ENCODE measurements around the gene H2BK1. TPM values are rescaled to one million over a fixed set of nuclear protein-coding genes. Genes with fewer than 3 reads are reported as not detected.

The H2BK1 gene
- total and polyA plus RNA-seq, 2 of the 13 experiments (the other 11 are each of a cell fraction or from before 2014, with no cell fraction given): not detected

- peak; percentile 18; the same call in 1 of the 2 replicates for TF ChIP-seq HNF4G (IDR thresholded peaks at IDR 0.05; ENCODE audit: borderline replicate concordance, low read depth, low read length)
- TF ChIP-seq HNF4G (CRISPR knock-in tag; IDR thresholded peaks at IDR 0.05; ENCODE audit: borderline replicate concordance, low read depth): no peak
- 0 out of 2 replicates have a peak, but pooled peaks have one; percentile 6 for TF ChIP-seq HNF4A (CRISPR knock-in tag; IDR thresholded peaks at IDR 0.05)
- TF ChIP-seq ZNF121 (CRISPR knock-in tag; IDR thresholded peaks at IDR 0.05): no peak
- no peak for TF ChIP-seq ZNF292 (CRISPR knock-in tag; IDR thresholded peaks at IDR 0.05; ENCODE audit: borderline replicate concordance, low read depth)
- no peak for TF ChIP-seq EZH2 (conservative IDR thresholded peaks at IDR 0.05; ENCODE audit: low read depth, low read length)
- no peak for DNase-seq (ENCODE audit: low spot score)
These were observed 24.3 kb downstream of the H2BK1 start for GRCh38 chr7:151185762-151186639.

GRCh38 chr7:151181011-151181431 is 29.3 kb downstream of the H2BK1 start:
- no peaks in the 10 kb centered on the region for H3K36me3 ChIP-seq (replicated peaks in 1 of 2; ENCODE audit: control insufficient read depth in 1 of 2, insufficient read depth in 2 of 2, low read length in 2 of 2)

More at GRCh38 chr7:151185762-151186639, 24.3 kb downstream of the H2BK1 start:
- Histone ChIP-seq H3K4me3 (replicated peaks in 1 of 3; ENCODE audit: insufficient read depth in 1 of 3, low read depth in 2 of 3, low read length in 3 of 3) (no peak overlapping the region), H3K9ac (ENCODE audit: insufficient read depth, low read depth, low read length) (no peak overlapping the region), H3K27ac (ENCODE audit: extremely low read length, insufficient read depth, low read length) (no peak overlapping the region), H3K79me2 (ENCODE audit: insufficient read depth, low read length) (no peaks in the 10 kb centered on the region), H2AFZ (ENCODE audit: low read length) (no peak overlapping the region), H4K20me1 (ENCODE audit: insufficient read depth, low read length) (no peaks in the 10 kb centered on the region), H3K4me2 (ENCODE audit: low read depth, low read length) (no peak overlapping the region), H3K36me3 (replicated peaks in 1 of 2; ENCODE audit: control insufficient read depth in 1 of 2, insufficient read depth in 2 of 2, low read length in 2 of 2) (no peaks in the 10 kb centered on the region), H3K4me1 (ENCODE audit: insufficient read depth, low read length) (no peaks in the 10 kb centered on the region), H3K27me3 (ENCODE audit: control insufficient read depth in 1 of 2, insufficient read depth in 2 of 2, low read length in 2 of 2) (peaks cover 0 to 34% of the 10 kb centered on the region in 2 experiments; a peak in 3 of 5 replicates), H3K9me3 (ENCODE audit: low read length) (no peaks in the 10 kb centered on the region)
- in situ Hi-C loops (cut with HindIII; ENCODE audit: extremely low pct_ligation_motif_present, low pct_unique_long_range_greater_than_20kb): no loop called here
- 7% methylated on average over 2 of the region's 16 CpGs for WGBS (ENCODE audit: low lambda C conversion rate)
- intact Hi-C loops (cut with micrococcal nuclease; ENCODE audit: unreplicated experiment): no loop called here
- CTCF ChIA-PET (ENCODE audit: low intra/inter-chr PET ratio, low total read pairs): no interaction called here
- POLR2A ChIA-PET: no interaction called here
- ATAC-seq (peak; percentile 48), FAIRE-seq (no peak)
- no TSS peak for BruUV-seq (replicated peaks)

More at GRCh38 chr7:151181011-151181431, 29.3 kb downstream of the H2BK1 start:
- no peak overlapping the region for H3K4me3 ChIP-seq (replicated peaks in 1 of 3; ENCODE audit: insufficient read depth in 1 of 3, low read depth in 2 of 3, low read length in 3 of 3)
- no peaks in the 10 kb centered on the region for H3K9me3 ChIP-seq (ENCODE audit: low read length)
- intact Hi-C loops (cut with micrococcal nuclease; ENCODE audit: unreplicated experiment) (no loop called here), in situ Hi-C loops (cut with HindIII; ENCODE audit: extremely low pct_ligation_motif_present, low pct_unique_long_range_greater_than_20kb) (no loop called here)
- H3K27me3 ChIP-seq (ENCODE audit: control insufficient read depth in 1 of 2, insufficient read depth in 2 of 2, low read length in 2 of 2): peaks cover 2 to 51% of the 10 kb centered on the region in 2 experiments; a peak in 3 of 5 replicates
- no CpG with 5 or more reads among the region's 22 CpGs for WGBS (ENCODE audit: low lambda C conversion rate)
- no peak overlapping the region for H3K9ac ChIP-seq (ENCODE audit: insufficient read depth, low read depth, low read length)
- TF ChIP-seq ISL2 (CRISPR knock-in tag; IDR thresholded peaks at IDR 0.05): no peak
- TF ChIP-seq MNT (IDR thresholded peaks at IDR 0.05): peak; percentile 79
- POLR2A ChIA-PET: no interaction called here
- CTCF ChIA-PET (ENCODE audit: low intra/inter-chr PET ratio, low total read pairs): no interaction called here
- H2AFZ ChIP-seq (ENCODE audit: low read length): no peak overlapping the region
- H3K4me1 ChIP-seq (ENCODE audit: insufficient read depth, low read length): no peaks in the 10 kb centered on the region
- ATAC-seq (peak; percentile 25; the same call in 2 of the 3 replicates), DNase-seq (ENCODE audit: low spot score) (no peak), FAIRE-seq (no peak)
- no peak overlapping the region for H3K27ac ChIP-seq (ENCODE audit: extremely low read length, insufficient read depth, low read length)
- H4K20me1 ChIP-seq (ENCODE audit: insufficient read depth, low read length): no peaks in the 10 kb centered on the region
- no peak overlapping the region for H3K4me2 ChIP-seq (ENCODE audit: low read depth, low read length)
- H3K79me2 ChIP-seq (ENCODE audit: insufficient read depth, low read length): no peaks in the 10 kb centered on the region
- no TSS peak for BruUV-seq (replicated peaks)
